ENCODE results near the gene KCNQ1OT1.

KCNQ1OT1 gene

GRCh38 chr11:2726964-2727363 is 27.2 kb upstream of the KCNQ1OT1 start:
- Histone ChIP-seq H3K9me3 (ENCODE audit: low read length) (no peaks in the 10 kb centered on the region), H3K27ac (ENCODE audit: low read depth, low read length, poor library complexity, severe bottlenecking) (no peak overlapping the region), H2AFZ (ENCODE audit: low read length) (no peak overlapping the region), H4K20me1 (ENCODE audit: insufficient read depth, low read length) (no peaks in the 10 kb centered on the region), H3K9ac (ENCODE audit: low read length) (no peak overlapping the region), H3K4me1 (ENCODE audit: insufficient read depth, low read length, severe bottlenecking) (no peaks in the 10 kb centered on the region), H3K4me2 (ENCODE audit: low read length) (no peak overlapping the region), H3F3A (ENCODE audit: insufficient read depth, low read length) (no peaks in the 10 kb centered on the region), H3K27me3 (ENCODE audit: insufficient read depth, low read length) (peaks cover 7% of the 10 kb centered on the region; the same call in 1 of the 2 replicates), H3K9me2 (ENCODE audit: low read depth, low read length) (no peaks in the 10 kb centered on the region), H3K4me3 (ENCODE audit: low read depth, low read length, poor library complexity, severe bottlenecking) (no peak overlapping the region), H3K79me2 (ENCODE audit: insufficient read depth, low read length) (no peaks in the 10 kb centered on the region), H3K36me3 (ENCODE audit: insufficient read depth, low read length) (no peaks in the 10 kb centered on the region)
- TF ChIP-seq EZH2 (IDR thresholded peaks at IDR 0.05; ENCODE audit: borderline replicate concordance, low read length) (no peak), CTCF (IDR thresholded peaks at IDR 0.05; ENCODE audit: low read length) (no peak)

GRCh38 chr11:2725368-2726300 is 25.8 kb upstream of the KCNQ1OT1 start:
- H2AFZ ChIP-seq (ENCODE audit: low read length) = no peak overlapping the region
- H3K36me3 ChIP-seq (ENCODE audit: insufficient read depth, low read length) = no peaks in the 10 kb centered on the region
- H3K9ac ChIP-seq (ENCODE audit: low read length) = no peak overlapping the region
- H3K4me3 ChIP-seq (ENCODE audit: low read depth, low read length, poor library complexity, severe bottlenecking) = no peak overlapping the region
- no peaks in the 10 kb centered on the region for H3K79me2 ChIP-seq (ENCODE audit: insufficient read depth, low read length)
- H3K27me3 ChIP-seq (ENCODE audit: insufficient read depth, low read length) = peaks cover 7% of the 10 kb centered on the region; the same call in 1 of the 2 replicates
- H3K4me2 ChIP-seq (ENCODE audit: low read length) = no peak overlapping the region
- H3F3A ChIP-seq (ENCODE audit: insufficient read depth, low read length) = no peaks in the 10 kb centered on the region
- H3K9me3 ChIP-seq (ENCODE audit: low read length) = no peaks in the 10 kb centered on the region
- no peaks in the 10 kb centered on the region for H3K4me1 ChIP-seq (ENCODE audit: insufficient read depth, low read length, severe bottlenecking)
- TF ChIP-seq EZH2 (IDR thresholded peaks at IDR 0.05; ENCODE audit: borderline replicate concordance, low read length) (no peak), CTCF (IDR thresholded peaks at IDR 0.05; ENCODE audit: low read length) (no peak)
- no peaks in the 10 kb centered on the region for H3K9me2 ChIP-seq (ENCODE audit: low read depth, low read length)
- H4K20me1 ChIP-seq (ENCODE audit: insufficient read depth, low read length) = no peaks in the 10 kb centered on the region
- no peak overlapping the region for H3K27ac ChIP-seq (ENCODE audit: low read depth, low read length, poor library complexity, severe bottlenecking)

GRCh38 chr11:2724653-2725367 is 25.0 kb upstream of the KCNQ1OT1 start:
- no peak overlapping the region for H3K27ac ChIP-seq (ENCODE audit: low read depth, low read length, poor library complexity, severe bottlenecking)
- no peaks in the 10 kb centered on the region for H3K9me2 ChIP-seq (ENCODE audit: low read depth, low read length)
- no peaks in the 10 kb centered on the region for H4K20me1 ChIP-seq (ENCODE audit: insufficient read depth, low read length)
- H3K36me3 ChIP-seq (ENCODE audit: insufficient read depth, low read length) = no peaks in the 10 kb centered on the region
- no peak overlapping the region for H3K9ac ChIP-seq (ENCODE audit: low read length)
- H3K4me1 ChIP-seq (ENCODE audit: insufficient read depth, low read length, severe bottlenecking) = no peaks in the 10 kb centered on the region
- H3K4me3 ChIP-seq (ENCODE audit: low read depth, low read length, poor library complexity, severe bottlenecking) = no peak overlapping the region
- H3K79me2 ChIP-seq (ENCODE audit: insufficient read depth, low read length) = no peaks in the 10 kb centered on the region
- no peak for TF ChIP-seq CTCF (IDR thresholded peaks at IDR 0.05; ENCODE audit: low read length)
- no peak overlapping the region for H2AFZ ChIP-seq (ENCODE audit: low read length)
- no peak overlapping the region for H3K4me2 ChIP-seq (ENCODE audit: low read length)
- no peaks in the 10 kb centered on the region for H3K9me3 ChIP-seq (ENCODE audit: low read length)
- no peaks in the 10 kb centered on the region for H3F3A ChIP-seq (ENCODE audit: insufficient read depth, low read length)
- peaks cover 7% of the 10 kb centered on the region; the same call in 1 of the 2 replicates for H3K27me3 ChIP-seq (ENCODE audit: insufficient read depth, low read length)

Measured in OCI-LY1 (cell line).